GM21528 (cell line): Measurements from ENCODE around the gene RREB1.

ENCODE experiments used
- ATAC-seq: cut with Tn5 transposase; IDR thresholded peaks from one replicate; pipeline ENCODE4 v1.9.1; 2021; ENCODE audit warnings: mild to moderate bottlenecking, moderate library complexity; ENCODE audit not compliant: unreplicated experiment, low FRiP score

The RREB1 gene

DNA sequence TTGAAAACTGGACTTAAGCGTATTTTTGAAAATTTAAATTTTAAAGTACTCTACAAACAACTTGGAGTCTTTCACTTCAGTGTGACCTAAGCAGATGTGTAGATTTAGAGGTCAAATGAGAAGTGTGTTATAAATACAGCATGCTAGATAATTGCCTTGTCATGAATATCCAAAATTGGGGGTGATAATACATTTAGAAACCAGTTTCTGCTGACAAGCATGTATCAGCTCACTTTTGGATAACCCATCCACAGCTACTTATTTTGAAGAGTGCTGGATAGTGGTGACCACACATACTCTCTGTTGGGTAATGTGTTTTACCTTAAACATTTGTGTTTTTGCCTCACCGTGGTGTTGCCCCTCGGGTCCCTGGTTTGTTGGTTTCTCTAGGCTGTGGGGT lies 14.9 kb downstream of the RREB1 start:
- ATAC-seq, result no peak

DNA sequence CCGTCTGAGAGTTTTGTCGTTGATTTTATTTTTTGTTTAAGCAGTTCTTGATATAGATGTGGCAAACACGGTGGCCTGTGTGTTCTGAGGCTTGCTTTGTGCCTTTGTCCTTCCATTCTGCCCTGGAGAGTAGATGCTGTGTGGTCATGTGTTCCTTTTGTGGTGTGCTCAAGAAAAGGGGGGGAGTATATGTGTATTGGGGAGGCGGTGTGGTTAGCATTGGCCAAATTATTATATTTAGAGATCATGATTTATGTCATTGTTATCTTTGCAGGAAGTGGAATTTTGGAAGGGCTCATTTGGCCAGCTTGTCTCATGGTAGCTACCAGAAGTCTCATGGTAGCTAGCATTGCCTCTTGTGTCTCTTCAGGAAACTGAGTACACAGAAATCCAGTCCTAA lies 16.4 kb downstream of the RREB1 start:
- ATAC-seq, result no peak

DNA sequence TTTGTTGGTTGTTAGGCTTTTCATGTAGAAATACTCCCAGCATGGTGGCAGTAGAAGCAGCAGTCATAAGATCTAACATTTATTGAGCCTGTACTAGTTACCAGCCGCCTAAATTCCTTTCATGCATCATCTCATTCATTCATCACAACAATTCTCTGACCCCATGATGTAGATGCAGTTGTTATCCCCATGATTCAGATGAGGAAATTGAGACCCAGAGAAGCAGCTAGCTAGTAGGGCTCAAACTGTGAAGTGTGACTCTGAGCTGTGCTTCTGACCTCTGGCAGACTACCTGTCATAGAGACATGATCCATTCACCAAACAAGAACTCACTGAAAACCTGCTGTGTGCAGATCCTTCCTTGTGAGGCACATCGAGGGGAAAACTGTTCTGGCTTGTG lies 16.9 kb downstream of the RREB1 start:
- no peak for ATAC-seq

DNA sequence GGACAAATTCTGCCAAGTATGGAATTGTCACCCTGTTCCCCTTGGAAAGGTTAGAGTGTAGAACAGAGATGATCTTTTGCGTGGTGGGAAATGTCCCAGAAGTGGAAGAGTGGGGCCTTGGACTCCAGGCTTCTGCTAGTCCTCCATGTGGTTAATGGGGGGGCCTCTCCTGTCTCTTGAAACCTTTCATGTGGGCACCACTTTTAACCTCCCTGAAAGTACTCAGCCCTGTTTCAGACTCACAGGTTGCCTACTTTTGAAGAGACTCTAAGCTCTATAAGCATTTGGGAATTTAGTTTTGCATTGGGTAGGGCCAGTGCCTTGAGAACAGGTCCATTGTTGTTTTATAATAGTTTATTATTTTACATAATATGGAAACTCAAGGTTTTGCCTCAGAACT lies 17.5 kb downstream of the RREB1 start:
- no peak for ATAC-seq

DNA sequence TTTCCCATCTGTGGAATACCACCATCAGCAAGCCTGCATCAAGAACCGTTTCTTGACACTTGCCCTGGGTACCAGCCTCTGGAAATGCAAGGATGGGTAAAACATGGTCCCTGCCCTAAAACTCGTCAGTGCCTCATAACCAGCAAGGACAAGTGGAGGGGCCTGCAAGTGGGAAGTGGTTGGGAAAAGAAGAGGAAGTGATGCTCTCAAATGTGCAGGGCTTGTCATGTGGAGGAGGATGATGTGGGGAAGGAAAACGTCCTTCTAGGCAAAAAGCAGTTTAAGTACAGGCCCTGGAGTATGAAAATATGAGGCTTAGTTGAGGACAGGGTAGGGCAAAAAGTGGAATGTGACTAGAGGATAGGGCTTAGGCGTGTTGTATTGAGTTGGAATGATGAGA lies 19.0 kb downstream of the RREB1 start:
- ATAC-seq, result no peak

DNA sequence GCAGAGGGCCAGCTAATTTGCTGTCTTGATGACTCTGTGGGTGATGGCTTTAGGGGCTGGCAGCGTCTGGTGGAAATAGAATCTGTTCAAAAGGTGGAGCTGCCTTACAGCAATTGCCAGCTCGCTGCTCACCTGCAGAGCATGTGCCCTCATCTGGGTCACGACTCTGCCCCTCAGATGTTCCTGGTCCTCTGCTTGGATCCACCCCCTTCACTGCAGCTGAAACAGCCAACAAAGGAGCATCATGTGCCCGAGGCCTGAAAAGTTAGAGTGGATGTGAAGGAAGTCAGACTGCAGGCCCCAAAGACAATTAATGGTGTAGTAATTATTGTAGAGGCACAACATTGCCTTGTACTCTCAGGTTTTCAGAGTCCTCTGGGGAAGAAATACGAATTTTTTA lies 19.9 kb downstream of the RREB1 start:
- no peak for ATAC-seq

DNA sequence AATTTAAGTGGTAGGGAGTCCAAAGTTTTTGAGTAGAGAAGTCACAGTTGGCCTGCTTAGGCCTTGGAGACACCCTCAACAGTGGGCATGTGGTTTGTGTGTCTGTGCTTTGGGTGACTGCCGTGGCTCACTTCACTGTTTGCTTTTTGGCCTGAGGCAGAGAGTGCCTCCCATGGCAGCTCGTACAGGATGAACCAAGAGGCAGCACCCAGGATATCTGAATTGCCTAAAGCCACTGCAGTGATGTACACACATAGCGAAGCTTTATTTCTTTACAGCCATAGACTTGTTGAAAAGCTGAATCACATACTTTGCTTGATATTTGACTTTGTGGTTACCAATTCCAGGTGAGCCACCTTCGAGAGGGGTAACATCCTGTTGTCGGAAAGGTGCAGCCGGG lies 21.6 kb downstream of the RREB1 start:
- ATAC-seq, result no peak

DNA sequence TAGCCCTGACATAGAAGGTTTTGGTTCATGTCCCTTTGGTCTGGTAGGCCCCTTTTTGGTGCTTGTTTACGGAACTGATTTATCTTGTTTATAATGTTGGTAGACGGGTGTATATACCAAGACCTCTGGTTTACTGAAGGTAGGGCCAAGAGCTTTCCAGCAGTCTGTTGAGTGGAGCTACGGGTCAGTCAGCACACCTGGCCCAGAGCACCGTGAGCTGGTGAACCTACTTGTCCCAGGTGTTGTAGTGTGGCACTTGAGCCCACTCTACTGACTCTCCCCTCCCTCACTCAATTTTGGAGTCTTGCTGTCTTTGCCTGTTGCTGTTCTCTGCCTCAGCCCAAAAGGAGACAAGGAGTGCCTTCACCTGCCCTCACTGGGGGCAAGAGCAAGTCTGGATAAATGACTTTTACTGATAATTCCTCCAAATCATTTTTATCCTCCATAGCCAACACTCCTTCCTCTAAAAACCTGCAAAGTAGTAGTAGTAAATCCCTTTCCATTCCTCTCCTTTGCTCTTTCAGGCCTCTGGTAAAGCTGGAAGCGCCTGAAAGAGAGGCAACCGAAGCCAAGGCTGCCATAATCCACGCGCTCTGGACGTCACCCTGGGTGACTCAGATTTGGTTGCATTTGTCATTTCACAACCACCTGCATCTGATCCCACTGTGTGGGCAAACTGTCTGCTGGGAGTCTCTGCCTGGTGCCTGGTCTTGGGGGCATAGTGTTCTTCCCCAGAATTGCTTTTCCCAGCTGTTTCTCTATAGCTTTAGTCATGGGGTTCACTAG lies 22.2 kb downstream of the RREB1 start:
- no peak for ATAC-seq

DNA sequence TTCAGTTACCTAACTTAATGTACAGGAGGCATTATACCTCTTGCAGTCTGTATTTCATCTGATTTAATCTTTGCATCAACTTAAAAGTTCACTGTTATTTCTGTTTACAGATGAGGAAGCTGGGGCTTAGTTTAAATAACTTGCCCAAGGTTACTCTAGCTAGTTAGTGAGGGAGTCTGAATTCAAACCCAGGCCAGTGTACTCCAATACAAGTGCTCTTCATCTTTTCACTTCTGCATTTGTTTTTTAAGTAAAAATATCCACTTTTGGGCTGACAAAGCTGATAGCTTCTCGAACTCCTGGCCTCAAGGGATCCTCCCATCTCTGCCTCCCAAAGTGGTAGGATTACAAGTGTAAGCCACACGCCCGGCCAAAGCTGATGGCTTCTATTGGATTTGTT lies 23.6 kb downstream of the RREB1 start:
- ATAC-seq, result no peak

DNA sequence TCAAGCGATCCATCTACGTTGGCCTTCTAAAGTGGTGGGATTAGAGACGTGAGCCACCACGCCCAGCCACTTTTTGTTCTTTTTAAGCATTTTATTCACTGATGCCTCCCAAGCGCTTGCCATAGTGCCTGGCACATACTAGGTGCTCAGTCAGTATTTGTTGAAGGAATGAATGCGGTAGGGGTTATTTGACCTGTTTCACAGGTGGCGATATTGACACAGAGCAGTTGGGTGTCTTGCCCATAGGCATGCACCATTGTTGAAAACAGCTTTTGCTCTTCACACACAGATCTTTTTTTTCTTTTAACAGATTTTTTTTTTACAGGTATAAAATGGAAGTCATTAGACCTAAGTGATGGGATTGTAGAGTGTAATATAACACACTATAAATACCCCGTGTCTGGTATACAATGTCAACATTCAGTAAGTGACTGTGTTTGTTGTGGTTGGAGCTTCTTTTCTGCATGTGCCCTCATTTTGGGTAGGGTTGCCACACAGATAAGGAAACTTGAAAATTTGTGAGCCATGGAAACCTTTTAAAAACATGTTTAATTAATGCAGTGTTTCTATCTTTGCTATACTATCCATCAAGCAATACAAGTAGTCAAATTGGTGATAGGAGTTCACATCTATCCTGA lies 24.8 kb downstream of the RREB1 start:
- no peak for ATAC-seq

DNA sequence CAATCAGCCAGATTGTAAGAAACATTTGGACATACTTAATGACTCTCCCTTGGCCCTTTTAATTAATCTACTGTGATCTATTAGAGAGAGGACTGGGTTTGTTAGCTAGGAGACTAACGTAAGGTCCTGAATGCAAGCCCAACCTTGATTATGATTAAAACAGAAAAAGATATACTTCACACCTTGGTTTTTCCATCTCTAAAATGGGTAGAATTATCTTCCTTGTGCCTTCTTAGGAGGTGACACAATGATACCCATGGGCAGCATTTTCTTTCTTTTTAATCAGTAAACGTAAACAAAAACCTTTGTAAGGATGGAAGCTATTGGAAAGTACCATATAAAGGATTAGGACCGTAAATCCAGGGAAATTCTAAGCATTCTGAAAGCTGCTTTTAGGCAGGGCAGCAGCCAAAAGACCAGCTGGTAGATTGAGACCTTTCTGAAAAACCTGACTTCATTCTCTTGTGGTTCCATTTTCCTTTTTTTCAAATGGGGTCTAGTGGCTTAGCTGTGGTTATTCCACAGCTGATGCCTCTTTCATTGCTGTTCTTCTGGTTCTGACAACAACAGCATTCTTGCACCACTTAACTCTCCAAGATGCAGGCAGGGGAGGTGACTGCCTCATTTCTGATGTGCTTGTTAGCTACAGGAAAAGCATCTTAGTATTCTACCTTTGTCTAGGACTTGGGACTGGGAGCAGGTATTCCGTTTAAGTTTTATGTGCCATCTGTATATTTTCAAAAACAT lies 27.4 kb downstream of the RREB1 start:
- no peak for ATAC-seq

DNA sequence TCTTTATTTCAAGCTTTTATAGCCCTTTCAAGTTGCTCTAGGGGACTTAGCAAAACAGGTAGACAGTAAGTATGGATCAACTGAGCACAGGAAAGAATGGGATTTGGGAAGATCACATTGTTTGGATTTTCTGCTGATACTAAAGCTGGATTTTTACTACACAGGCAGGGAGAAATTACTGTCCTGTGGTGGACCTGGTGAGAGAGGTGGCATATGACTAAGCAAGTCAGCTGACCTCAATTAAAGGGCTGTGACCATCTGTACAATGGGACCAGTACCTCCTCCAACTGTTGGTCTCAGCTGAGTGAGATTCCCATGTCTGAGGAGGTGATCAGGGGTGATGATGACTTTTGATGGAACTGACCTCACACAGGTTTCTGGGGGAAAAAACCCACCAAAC lies 28.0 kb downstream of the RREB1 start:
- no peak for ATAC-seq

DNA sequence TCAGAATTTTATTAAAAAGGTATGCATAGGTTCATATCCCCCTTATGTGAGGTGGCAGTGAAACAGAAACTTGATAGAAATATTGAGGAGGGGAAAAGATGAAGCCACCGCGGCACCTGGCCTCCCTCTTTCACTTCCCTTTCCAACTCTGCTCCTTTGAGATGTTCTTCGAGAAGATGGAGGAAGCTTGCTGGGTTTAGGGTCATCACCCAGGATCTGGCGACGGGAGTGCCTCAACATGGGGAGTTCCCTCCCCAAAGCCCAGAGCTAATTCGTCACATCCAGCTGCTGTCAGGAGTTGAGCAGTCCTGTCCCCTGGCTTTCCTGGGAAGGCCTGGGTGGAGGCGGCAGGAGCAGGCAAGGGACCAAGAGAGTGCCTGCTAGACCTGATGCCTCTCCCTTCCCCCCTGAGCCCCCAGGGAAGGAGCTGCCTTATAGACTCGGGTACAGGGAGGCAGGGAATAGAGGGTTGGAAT lies 29.1 kb downstream of the RREB1 start:
- ATAC-seq, result peak; percentile 51

DNA sequence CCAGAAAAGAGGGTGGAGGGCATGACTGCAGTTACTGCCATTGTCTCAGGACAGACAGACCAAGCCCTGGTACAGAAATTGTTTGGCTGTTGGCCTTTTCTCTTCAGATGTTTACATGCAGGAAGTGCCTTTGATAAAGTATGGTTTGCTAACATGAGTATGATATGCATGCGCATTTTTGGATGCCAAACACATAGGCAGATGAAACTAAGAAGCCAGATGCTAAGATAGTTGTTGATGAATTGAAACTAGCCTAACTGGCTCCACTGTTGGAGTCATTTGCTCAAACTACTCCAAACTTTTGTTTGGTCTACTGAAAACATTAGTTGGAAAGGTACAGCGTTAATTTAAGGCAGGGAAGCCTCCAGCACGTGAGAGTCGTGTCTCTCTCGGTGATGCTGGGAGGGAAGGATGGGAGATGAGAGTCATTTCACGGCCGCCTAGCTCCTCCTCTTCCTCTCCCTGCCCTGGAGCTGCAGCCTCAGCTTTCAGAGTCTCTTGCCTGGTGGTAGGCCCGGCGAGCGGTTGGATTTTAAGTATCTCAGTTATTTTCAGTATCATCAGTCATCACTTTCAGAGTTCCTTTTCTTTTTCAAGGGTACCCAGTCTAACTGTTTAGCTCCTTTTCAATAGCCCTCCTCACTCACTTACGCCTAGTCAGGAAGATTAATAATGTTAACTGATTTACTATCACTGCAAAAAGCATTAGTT lies 29.7 kb downstream of the RREB1 start:
- ATAC-seq, result peak; percentile 42

DNA sequence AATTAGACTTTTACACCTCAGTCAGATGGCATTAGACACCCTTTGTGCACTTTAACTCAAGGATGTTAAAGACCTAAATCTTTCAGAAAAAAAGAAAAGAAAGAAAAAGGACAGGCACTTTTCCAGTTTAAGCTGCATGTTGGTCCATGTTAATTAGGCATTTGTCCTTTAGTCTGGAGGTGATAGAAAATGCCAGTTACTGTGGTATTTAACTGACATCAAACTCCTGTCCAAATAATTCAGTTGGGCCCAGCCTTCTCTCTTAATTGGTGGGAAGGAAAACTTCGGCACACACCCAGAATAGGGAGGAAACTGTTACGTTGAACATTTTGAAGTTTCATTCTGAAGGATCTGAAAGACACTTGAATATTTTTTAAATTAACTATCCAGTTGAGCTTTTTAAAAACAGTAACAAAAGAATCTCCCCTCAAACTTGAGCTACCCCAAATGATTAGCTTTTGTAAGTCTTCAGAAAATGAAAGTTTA lies 30.3 kb downstream of the RREB1 start:
- ATAC-seq, result no peak

DNA sequence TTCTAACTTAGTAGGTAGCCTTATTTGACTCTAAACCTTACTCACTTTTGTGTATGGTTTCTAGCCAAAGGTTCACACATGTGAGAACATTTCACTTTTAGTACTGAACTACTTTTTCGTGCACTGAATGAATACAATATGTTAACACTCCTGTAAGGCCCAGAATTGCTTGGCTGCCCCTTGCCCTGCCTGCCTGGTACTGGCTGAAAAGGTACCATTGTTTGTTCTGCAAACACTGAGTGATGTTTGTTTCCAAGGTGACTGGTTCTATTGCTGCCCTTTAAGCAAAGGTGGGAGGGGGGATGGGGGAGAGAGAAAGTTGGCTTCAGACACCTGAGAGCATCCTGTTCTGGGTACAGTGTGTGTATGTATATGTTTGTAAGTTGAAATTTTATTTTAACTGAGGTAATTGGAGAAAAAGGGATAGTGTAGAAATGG lies 31.2 kb downstream of the RREB1 start:
- no peak for ATAC-seq

DNA sequence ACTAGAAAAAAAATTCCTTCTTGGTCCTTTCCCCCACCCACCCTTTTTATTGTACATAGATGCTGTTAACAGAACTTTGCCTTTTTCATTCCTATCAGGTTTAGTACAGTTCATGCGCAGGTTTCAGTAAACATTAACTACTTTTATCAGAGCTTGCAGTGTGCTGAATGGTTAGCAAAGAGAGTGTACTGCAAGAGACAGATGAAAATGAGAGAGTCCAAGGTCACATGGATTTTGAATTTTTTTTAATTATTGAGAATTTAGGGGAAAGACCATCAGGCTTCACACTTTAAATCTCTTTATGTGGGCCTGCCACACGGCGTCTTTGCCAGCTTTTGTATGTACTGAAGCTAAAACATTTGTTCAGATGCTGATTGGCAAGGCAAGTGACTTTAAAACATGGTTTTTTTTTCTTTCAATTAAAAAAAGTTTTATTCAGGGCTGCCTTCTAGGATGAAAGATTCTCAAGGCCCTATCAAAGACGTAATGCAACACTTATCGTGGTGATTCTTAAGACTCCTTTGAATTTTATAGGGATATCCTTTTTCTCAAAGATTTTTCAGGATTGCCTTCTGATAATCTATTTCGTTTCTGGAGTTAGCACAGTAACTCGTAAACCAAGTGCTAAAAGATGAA lies 32.2 kb downstream of the RREB1 start:
- ATAC-seq, result no peak

DNA sequence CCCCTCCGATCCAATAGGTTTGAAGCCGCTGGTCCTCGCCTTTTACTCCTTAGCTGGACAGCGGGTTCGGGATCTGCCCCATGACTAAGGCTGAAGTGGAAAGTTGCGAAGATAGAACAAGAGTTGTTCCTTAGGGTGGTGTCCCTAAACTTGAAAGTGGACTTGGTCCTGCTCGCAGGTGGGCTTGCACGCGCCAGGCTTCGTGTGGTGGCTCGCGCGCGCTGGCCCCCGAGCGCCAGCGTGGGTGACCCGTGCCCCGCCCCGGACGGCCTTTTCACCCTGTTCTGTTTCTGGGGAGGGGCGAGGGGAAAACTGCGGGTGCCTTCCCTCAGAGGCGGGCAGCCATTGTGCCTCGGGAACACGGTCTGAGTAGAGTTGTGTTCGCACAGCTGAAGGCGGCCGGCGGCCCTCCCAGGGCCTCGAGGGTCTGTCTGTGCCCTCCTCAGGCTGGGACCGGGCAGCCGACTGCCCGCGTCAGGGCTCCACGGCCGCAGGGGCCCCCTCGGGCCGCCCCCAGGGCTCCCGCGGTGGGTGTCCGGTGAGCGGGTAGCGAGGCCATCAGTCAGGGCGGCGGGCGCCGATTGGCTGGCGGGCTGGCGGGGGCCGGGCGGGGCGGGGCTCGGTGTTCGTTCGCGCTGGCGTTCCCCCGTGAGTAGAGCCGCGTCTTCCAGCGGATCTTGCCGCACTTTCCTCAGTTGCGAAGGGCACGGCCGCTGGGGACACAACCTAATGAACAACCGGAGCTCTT lies 33.0 kb downstream of the RREB1 start:
- peak; percentile 59 for ATAC-seq

DNA sequence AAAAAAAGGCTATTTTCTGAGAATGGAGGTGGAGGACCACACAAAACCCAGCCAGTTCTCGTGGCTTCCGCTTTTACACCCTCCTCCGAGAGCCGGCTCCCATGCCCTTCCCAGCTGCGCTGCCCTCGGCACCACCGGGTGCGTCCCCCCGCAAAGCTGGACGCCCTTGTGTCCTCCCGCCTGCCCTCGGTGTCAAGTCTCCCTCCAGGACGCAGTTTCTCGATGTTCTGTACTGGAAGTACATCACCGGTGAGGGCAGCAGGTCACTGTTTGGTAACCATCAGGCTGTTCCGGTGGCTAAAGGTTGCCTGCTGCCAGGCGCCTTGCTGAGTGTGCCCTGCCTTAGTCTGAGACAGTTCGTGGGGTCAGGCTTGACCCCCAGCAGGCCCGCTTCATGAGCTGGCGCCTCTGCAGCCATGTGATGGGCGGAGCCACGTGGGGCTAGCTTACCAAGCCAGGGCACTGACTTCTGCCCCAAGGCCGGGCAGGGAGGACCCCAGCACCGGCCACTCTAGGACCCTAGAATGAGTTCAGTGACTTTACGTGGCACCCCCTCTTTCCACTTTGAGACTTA lies 34.6 kb downstream of the RREB1 start:
- no peak for ATAC-seq
